Activated CD8-positive, alpha-beta memory T cell treated with anti-CD3 and anti-CD28 coated beads, Interleukin-2, amount 50 U/mL, for 1 hour (primary cell): Measurements from ENCODE around the gene CFAP97D1.
"Not testable (repeated sequence)": the region's sequence is repeated elsewhere in the genome, so short reads cannot be mapped to it uniquely, and the experiment has no call there.

Experiments
- DNase-seq: peaks from one replicate; pipeline ENCODE4 v3.0.0-alpha.2; 2020; ENCODE audit errors: extremely low read depth

The CFAP97D1 gene

GRCh38 chr17:43798024-43798423 is 17.8 kb downstream of the CFAP97D1 start:
- not testable (repeated sequence) for DNase-seq

GRCh38 chr17:43799047-43799446 is 18.8 kb downstream of the CFAP97D1 start:
- DNase-seq, result no peak

GRCh38 chr17:43800736-43801135 is 20.5 kb downstream of the CFAP97D1 start:
- no peak for DNase-seq

- DNase-seq, result no peak
Measured at GRCh38 chr17:43801844-43802243, 21.6 kb downstream of the CFAP97D1 start.

- no peak for DNase-seq
Measured at GRCh38 chr17:43803758-43804157, 23.5 kb downstream of the CFAP97D1 start.

- DNase-seq, result no peak
Measured at GRCh38 chr17:43805117-43805516, 24.9 kb downstream of the CFAP97D1 start.

- DNase-seq, result no peak
Measured at GRCh38 chr17:43808076-43808475, 27.8 kb downstream of the CFAP97D1 start.

- no peak for DNase-seq
Measured at GRCh38 chr17:43809121-43809520, 28.9 kb downstream of the CFAP97D1 start.

GRCh38 chr17:43810226-43810715 is 30.0 kb downstream of the CFAP97D1 start:
- no peak for DNase-seq

- DNase-seq, result no peak
Measured at GRCh38 chr17:43810823-43811222, 30.6 kb downstream of the CFAP97D1 start.

GRCh38 chr17:43812396-43813265 is 32.4 kb downstream of the CFAP97D1 start:
- no peak for DNase-seq

- no peak for DNase-seq
Measured at GRCh38 chr17:43813386-43813785, 33.2 kb downstream of the CFAP97D1 start.

GRCh38 chr17:43814026-43814425 is 33.8 kb downstream of the CFAP97D1 start:
- DNase-seq, result no peak

- no peak for DNase-seq
Measured at GRCh38 chr17:43814714-43815113, 34.5 kb downstream of the CFAP97D1 start.

GRCh38 chr17:43816336-43817320 is 36.4 kb downstream of the CFAP97D1 start:
- DNase-seq, result no peak

GRCh38 chr17:43817826-43818225 is 37.6 kb downstream of the CFAP97D1 start:
- no peak for DNase-seq

- DNase-seq, result no peak
Measured at GRCh38 chr17:43818966-43819365, 38.7 kb downstream of the CFAP97D1 start.

- DNase-seq, result no peak
Measured at GRCh38 chr17:43820759-43821158, 40.5 kb downstream of the CFAP97D1 start.

GRCh38 chr17:43822570-43823190 is 42.4 kb downstream of the CFAP97D1 start:
- no peak for DNase-seq

- DNase-seq, result no peak
Measured at GRCh38 chr17:43823350-43824084, 43.3 kb downstream of the CFAP97D1 start.

- no peak for DNase-seq
Measured at GRCh38 chr17:43825567-43825966, 45.3 kb downstream of the CFAP97D1 start.
